Measurements from ENCODE around the gene RAP2C.
"Not testable (repeated sequence)": the region's sequence is repeated elsewhere in the genome, so short reads cannot be mapped to it uniquely, and the experiment has no call there.

Gene RAP2C

GRCh38 chrX:132199941-132200340, 19.3 kb downstream of the RAP2C start:
- peak; percentile 9 for DNase-seq (ENCODE audit: low read depth)

- DNase-seq (ENCODE audit: low read depth) = no peak
Measured at GRCh38 chrX:132193872-132194574, 25.2 kb downstream of the RAP2C start.

- no peak for DNase-seq (ENCODE audit: low read depth)
Measured at GRCh38 chrX:132191938-132192337, 27.3 kb downstream of the RAP2C start.

GRCh38 chrX:132188175-132188574, 31.1 kb downstream of the RAP2C start:
- DNase-seq (ENCODE audit: low read depth) = no peak

GRCh38 chrX:132187451-132187850, 31.8 kb downstream of the RAP2C start:
- DNase-seq (ENCODE audit: low read depth) = no peak

GRCh38 chrX:132184871-132185270, 34.4 kb downstream of the RAP2C start:
- no peak for DNase-seq (ENCODE audit: low read depth)

- no peak for DNase-seq (ENCODE audit: low read depth)
Measured at GRCh38 chrX:132181364-132181763, 37.9 kb downstream of the RAP2C start.

- DNase-seq (ENCODE audit: low read depth) = no peak
Measured at GRCh38 chrX:132180929-132181328, 38.3 kb downstream of the RAP2C start.

- DNase-seq (ENCODE audit: low read depth) = no peak
Measured at GRCh38 chrX:132173647-132174046, 45.6 kb downstream of the RAP2C start.

GRCh38 chrX:132171881-132172280, 47.4 kb downstream of the RAP2C start:
- DNase-seq (ENCODE audit: low read depth) = no peak

GRCh38 chrX:132171478-132171877, 47.8 kb downstream of the RAP2C start:
- no peak for DNase-seq (ENCODE audit: low read depth)

GRCh38 chrX:132169554-132169953, 49.7 kb downstream of the RAP2C start:
- DNase-seq (ENCODE audit: low read depth) = no peak

- DNase-seq (ENCODE audit: low read depth) = peak; percentile 35
Measured at GRCh38 chrX:132165651-132166050, 53.6 kb downstream of the RAP2C start.

- no peak for DNase-seq (ENCODE audit: low read depth)
Measured at GRCh38 chrX:132165005-132165404, 54.2 kb downstream of the RAP2C start.

GRCh38 chrX:132163094-132163493, 56.2 kb downstream of the RAP2C start:
- not testable (repeated sequence) for DNase-seq (ENCODE audit: low read depth)

- no peak for DNase-seq (ENCODE audit: low read depth)
Measured at GRCh38 chrX:132153166-132153565, 66.1 kb downstream of the RAP2C start.
